Activated CD4-positive, alpha-beta T cell treated with anti-CD3 and anti-CD28 coated beads, Interleukin-2, amount 50 U/mL, for 16 hours (primary cell): ENCODE results near the gene BLOC1S3.

Experiments
- DNase-seq: peaks from one replicate; pipeline ENCODE4 v3.0.0-alpha.2; 2020

BLOC1S3 gene

DNA sequence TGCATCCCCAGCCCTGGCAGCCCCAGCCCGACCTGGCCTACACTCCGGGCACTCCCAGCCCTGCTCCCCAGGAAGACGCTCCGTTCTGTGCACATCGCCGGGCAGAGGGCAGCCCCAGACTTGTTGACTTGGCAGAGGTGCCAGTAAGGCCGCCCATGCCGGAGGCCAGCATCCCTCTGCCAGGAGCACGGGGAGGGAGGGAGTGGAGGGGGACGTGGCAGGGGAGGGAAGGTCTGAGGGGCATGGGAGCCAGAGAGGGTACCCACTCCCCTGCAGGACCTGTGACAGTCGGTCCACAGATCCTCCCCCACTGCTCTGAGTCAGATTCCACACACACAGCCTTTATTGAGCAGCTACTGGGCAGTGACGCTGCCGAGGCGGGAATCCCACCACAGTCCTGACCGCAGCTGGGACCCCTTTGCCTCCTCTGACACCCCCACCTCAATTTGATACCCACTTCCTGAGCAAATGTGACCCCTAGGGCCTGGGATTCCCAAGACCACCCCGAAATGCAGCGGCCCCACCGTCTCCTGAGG is 15.9 kb upstream of the BLOC1S3 start:
- DNase-seq = no peak

DNA sequence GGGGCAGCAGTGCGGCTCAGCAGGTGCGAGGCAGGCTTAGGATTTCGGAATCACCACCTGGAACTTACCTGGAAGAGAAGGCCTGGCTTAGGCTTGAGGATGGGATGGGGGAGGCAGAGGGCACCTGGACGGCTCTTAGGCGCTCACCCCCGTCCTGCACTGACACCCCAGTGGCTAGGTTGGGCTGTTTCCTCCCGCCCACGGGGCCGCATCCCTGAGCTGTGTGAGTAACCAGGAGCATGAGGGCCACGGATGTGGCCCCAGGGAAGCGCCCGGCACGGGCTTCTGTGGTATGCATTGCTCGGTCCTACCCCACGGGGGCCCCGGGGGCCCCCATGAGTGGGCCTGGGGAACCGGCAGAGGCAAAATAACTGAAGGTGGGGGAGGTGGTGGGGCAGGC is 15.4 kb upstream of the BLOC1S3 start:
- DNase-seq = no peak

DNA sequence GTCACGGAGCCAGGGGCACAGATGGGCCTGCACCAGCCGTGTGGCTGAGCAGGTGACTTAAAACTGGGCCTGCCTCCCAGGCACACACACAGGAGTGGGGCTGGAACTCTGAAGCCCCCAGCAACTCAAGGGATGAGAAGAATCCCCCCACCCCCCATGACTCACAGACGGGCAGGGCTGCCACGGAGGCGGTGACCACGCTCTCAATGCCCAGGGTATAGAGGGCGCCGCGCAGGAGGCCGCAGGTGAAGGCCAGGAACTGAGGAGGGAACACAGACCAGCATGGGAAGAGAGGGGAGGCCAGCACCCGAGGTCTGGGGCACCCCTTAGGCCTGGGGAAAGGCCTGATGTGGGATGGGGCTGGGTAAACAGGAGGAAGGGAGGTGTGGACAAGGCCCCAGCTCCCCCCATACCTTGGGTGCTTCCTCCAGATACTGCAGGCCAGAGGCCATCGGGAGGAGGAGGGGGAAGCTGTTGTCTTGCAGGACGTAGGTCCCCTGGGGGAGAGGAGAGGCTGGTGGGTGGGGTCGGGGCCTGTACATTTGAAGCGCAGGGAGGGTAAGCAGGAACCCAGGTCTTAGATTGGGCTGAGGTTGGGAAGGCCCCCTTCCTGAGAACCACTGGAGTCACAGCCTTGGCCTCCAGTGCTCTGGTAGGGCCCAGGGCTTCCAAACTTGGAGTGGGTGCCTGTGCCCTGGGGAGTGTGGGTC is 14.7 kb upstream of the BLOC1S3 start:
- DNase-seq = no peak

DNA sequence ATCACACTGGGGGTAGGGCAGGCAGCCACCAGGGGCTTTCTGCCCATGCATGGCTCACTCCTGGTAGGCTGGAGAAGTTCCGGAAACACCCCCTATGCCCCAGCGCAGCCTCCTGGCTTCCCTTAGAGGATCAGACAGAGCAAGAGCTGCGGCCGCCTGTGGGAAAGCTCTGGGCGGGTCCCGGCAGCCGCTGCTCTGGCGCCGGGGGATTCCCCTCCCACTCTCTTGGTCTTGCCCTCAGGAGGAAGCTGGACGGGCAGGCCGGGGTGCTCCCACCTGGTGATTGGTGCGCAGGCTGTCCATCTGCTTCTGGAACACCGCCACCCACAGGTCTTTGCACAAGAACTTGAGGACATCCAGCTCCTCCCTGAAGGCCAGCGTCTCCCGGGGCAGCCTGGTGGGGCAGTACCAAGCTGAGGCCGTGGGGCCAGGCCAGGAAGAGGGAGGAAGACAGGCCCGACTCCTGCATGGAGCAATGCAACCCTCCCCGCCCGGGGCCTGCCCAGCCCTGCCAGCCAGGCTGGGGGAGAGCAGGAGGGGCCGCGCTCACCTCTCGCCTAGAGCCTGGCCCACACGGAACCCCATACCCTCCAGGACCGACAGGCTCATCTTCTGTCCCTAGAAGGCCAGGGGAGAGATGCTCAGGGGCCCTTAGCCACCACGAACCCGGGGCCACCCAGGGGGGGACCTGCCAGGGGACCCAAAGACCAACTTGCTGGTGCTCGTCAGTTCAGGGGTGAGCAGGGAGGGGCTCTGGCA is 13.8 kb upstream of the BLOC1S3 start:
- DNase-seq = peak; percentile 70

DNA sequence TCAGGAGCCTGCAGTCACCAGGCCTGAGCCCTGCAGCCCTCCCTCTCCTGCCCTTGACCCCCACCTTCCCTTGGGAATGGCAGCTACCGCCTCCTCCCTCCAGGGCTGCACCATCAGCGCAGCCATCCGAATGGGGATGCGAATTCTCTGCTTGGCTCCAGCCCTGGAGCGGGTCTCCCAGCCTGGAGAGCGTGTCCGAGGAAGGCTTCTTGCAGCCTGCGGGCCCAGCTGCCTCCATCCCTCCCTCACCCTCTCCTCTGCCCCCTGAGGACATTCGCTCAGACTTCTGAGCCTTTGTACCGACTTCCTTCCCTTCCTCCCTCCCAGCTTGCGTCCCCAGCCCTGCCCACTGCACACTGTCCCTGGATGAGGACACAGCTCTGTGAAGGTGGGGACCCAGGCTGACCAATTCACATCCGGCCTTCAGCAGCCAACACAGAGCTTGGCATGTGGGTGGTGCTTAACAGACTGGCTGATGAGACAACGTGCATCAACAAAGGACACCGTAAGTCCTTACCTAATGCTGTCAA is 11.8 kb upstream of the BLOC1S3 start:
- no peak for DNase-seq

DNA sequence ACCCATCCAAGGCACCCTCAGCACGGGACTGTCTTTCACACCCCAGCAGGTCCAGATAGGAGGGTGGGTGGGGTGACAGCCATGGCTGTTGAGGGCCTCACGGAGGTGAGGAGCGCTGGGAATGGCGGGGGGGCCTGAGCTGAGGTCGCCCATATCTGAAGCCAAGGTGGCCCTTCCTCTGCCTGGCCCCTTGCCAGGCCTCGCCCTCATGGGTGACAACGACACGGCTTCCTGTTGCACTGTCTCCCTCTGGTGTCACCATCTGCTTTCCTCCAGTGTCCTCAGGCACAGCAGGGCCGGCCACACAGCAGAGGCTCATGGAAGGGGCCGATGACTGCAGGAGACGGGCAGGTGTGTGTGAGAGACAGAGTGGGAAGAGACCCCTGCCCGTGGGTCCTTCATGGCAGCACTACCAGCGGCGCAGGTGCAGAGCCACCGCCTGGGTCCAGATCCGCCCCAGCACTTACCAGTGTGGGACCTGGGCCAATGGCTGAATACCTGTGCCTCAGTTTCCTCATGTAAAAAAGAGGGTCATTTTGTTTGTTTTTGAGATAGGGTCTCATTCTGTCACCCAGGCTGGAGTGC is 9.7 kb upstream of the BLOC1S3 start:
- DNase-seq = no peak

DNA sequence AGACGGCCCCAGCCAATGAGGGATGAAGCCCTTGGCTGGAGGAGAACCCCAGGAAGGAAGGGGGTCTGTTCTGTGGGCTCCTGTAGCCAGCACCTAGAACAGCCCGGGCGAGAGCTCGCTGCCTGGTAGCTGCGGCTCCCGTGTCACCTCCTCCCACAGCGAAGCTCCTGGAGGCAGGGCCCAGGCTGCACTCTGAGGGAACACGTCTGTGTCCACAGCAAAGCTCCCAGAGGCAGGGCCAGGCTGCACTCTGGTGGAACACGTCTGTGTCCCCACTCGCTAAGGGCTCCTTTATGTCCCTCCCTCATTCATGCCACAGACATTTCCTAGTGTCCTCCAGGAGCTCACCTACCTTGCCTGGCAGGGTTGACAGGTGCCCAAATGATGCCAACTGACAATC is 9.0 kb upstream of the BLOC1S3 start:
- no peak for DNase-seq

DNA sequence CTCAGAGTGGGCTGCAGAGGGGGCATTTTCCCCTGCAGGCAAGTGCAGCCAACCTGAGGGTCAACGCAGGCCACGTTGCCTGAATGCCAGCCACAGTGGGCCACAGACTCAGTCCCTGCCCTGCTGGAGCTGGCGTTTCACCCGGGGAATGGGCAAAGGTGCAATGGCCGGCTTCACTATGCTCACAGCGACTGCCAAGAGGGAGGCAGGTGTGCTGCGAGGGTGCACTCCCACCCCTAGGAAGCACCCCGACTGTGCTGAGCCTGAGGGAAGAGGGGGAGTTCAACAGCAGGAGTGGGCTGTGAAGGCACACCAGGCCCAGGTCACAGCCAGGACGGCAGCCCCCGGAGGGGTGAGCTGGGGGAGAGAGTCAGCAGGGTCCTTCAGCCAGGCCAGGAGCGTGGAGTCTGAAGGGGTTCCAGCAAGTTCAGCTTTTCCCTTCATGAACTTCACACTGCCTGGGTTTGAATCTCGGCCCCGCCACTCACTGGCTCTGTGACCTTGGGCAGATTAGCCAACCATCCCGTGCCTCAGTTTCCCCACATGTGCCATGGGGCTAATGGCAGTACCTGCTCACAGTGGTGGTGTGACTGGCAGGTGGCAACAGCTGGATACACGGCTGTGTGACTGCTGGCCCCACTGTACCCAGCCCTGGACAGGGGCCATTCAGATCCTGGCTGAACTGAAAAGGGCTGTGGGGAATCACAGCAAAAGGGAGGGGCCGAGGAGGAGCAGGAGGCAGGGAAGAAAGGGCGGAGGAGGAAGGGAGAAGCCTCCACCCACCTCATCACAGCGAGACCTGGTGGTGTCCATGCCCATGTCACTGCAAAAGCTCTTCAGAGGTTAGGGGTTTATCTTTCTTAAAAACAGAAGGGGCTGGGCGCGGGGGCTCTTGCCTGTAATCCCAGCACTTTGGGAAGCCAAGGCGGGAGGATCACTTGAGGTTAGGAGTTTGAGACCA is 8.2 kb upstream of the BLOC1S3 start:
- no peak for DNase-seq

DNA sequence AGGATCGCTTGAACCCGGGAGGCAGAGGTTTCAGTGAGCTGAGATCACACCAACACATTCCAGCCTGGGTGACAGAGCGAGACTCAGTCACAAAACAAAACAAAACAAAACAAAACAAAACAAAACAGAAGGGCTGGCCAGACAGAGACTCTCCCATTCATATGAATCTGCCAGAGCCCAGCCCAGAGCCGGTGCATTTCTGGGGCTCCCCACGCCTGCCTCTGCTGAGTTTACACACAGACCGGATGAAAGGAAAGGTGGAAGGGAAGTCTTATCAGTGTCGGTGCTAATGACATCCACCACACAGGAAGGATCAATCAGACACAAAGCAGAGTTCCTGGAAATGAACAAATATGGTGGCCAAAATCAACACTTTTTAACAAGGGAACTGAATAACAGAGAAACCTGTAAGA is 7.4 kb upstream of the BLOC1S3 start:
- DNase-seq = peak; percentile 64

DNA sequence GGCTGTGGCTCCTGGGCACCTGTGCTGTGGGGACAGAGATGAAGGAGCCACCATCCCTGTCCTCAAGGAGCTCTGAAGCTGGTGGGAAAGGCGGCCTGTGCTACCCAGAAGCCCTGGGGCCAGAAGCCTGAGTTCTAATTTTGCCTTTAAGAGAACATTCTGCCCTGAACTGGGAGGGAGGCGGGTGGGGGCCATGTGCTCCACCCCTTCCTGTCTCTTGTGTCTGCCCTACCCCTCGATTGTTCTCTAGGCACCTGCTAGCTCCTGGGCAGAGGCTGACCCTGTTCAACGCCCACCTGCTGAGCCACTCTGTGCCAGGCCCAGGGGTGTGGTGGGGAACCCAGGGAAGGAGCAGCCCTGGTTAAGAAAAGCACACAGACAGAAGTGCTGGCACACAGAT is 6.4 kb upstream of the BLOC1S3 start:
- DNase-seq = no peak

DNA sequence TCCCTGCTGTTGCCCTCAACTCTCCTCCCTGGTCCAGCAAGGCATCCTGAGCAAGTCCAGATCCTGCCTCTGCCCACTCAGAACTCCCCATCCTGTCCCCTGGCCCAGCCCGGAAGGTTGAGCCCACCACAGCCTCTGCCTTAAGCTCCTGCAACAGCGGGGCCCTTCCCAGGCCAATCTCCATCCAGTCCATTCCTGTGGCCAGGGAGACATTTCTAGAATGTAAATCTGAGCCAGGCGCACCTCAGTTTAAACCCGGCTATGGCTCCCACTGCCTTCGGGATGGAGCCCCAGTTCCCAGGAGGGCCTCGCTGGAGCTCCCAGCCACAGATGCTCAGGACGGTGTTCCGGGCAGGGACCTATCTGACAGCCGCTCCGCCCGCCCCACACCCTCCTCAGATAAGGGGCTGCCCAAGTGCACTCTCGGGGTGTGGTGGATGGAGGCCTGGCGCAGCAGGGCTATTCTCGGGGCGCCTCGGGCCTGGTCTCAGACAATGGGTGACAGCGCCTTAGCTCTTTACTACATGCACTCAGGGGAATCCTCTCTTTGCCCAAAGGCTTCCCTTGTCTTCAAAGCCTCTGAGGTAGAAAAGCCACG is 5.9 kb upstream of the BLOC1S3 start:
- DNase-seq = no peak

DNA sequence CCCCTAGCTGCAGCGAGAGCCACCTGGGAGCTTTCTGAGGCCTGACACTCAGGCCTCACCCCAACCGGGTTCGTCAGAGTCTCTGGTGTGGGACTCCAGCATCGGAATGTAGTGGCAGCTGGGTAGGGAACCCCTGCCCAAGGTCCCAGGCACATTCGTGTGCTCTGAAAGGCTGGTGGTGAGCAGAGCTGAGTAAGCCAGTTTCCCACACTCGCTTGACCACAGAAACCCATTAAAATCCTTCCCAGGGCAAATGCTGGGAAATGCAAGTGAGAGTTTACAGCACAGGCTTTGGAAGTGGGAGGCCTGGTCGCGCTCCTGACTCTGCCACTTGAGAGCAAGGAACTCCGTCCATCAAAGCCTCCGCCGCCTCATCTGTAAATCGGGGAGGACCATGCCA is 4.8 kb upstream of the BLOC1S3 start:
- DNase-seq = no peak

DNA sequence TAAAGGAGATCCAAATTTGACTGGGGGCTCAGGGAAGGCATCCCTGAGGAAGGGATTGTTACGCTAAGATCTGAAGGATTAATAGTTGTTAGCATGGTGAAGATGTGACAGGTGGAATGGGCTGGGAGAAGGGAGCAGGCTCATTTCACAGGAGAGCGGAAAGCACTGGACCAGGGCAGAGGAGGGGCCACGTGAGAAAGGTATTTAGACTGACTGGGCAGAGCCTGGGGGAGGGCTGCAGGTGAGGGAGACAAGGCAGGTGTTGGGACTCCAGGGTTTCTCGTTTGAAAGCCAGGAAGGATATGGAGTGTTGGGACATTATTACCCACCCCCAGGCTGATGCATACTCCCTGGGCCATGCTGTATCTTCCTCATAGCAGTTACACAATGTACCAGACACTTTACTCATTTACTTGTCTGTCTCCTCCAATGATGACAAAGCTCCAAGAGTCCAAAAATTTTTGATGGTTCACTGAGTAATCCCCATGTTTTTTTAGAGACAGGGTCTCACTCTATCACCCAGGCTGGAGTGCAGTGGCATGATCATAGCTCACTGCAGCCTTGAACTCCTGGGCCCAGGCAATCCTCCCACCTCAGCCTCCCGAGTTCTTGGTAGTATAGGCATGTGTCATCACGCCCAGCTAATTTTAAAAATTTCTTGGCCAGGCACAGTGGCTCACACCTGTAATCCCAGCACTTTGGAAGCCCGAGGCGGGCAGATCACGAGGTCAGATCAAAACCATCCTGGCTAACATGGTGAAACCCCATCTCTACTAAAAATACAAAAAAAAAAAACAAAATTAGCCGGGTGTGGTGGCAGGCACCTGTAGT is 2.9 kb upstream of the BLOC1S3 start:
- DNase-seq = no peak

DNA sequence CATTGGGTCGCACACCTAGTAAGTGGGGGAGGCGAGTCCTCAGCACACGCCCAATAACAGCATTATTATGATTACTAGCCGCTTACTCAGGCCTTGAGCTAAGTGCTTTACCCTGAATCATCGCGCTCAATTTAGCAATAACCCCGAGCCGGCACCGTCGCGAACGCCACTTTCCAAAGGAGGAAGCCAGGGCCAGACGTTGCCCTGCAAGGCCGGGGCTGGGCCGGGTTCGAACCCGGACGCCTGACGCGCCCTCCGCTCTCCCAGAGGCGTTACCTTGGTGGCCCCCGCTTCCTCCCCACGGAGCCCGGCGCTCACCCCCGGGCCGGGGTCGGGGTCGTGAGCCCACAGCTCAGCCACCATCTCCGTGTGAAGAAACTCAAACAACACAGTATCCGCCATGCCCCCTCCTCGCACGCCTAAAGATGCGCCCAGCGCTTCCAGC is 745 bp upstream of the BLOC1S3 start, which contains the start of gene TRAPPC6A:
TSS of gene TRAPPC6A (minus strand) at position 421 of the 445 bp plus-strand sequence. CDS start at position 402, 19 bp downstream.
- DNase-seq = peak; percentile 31

DNA sequence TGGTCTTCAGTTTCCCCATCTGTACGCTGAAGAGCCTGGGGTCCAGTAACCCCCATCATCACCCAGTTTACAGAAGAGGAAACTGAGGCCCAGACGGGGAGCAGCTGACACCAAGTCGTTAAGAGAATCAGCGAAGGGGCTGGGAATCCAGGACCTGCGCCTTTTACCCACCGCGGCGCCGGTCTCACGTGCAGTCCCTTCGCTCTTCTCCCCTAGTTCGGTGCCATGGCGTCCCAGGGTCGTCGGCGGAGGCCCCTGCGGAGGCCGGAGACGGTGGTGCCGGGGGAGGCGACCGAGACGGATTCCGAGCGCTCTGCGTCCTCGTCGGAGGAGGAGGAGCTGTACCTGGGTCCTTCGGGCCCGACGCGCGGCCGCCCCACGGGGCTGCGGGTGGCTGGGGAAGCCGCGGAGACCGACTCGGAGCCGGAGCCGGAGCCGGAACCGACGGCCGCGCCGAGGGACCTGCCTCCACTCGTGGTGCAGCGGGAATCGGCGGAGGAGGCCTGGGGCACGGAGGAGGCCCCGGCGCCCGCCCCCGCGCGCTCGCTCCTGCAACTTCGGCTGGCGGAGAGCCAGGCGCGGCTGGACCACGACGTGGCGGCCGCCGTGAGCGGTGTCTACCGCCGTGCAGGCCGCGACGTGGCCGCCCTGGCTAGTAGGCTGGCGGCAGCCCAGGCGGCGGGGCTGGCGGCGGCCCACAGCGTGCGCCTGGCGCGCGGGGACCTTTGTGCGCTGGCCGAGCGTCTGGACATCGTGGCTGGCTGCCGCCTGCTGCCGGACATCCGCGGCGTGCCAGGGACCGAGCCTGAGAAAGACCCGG is 698 bp downstream of the BLOC1S3 start:
- peak; percentile 43 for DNase-seq

DNA sequence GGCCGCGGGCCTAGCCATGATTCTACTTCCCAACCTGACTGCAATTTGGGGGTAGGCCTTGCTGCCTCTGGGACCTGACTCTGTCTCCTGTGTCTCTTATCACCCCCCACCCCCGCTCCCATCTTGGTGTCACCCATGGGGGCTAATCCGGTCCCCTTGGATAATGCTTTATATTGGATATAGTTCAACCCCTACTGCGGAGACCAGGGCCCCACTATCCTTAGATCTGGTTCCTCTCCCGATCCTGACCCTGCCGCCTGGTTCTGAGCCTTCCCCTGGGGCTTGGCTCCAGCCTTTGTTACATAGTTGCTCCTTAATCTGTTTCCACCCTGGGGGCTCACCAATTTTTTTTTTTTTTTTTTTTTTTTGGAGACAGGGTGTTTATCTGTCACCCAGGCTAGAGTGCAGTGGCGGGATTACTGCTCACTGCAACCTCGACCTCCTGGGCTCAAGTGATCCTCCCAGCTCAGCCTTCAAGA is 1.3 kb downstream of the BLOC1S3 start:
- DNase-seq = no peak

DNA sequence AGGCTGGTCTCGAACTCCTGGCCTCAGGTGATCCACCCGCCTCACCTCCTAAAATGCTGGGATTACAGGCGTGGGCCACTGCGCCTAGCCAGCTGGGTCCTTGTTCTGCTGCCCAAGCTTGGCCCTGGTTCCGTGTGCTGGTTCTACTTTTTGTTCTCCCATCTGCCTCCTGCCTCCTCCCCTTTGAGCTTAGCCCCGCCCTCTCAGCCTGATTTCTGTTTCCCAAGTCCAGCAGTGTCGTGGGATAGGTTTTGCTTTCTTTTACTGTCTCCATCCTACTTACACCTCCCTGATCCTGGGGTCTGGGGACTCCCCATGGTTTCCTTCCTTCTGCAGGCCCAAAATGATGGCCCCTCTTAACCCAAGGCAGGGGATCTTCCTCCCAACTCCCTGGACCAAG is 2.4 kb downstream of the BLOC1S3 start:
- DNase-seq = no peak

DNA sequence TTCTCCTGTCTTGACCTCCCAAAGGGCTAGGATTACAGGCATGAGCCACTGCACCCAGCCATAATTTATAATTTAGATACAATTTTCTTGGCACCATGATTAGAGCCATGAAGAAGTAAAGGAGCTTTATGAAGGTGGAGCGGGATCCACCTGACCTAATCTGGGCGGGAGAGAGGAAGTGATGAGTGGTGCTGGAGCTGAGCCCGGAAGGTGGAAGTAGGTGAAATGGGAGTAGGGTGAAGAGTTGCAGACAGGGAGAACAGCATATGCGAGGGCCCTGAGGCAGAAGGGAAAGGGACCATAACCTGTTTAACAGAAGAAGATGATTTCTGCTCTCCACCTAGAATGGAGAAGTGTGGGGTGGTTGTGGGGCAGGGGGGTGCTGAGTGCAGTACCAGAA is 4.2 kb downstream of the BLOC1S3 start:
- DNase-seq = no peak

DNA sequence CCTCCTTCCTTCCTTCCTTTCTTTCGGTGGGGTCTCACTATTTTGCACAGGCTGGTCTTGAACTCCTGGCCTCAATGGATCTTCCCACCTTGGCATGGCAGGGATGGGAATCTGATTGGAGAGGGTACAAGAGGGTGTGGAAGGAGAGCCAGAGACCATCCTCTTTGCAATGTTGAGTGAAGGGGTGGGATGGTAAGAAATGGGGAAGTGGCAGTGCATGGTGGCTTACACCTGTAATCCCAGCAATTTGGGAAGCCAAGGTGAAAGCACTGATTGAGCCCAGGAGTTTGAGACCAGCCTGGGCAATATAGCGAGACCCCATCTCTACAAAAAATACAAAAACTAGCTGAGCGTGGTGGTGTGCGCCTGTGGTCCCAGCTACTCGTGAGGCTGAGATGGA is 5.5 kb downstream of the BLOC1S3 start:
- no peak for DNase-seq
